Activated naive CD8-positive, alpha-beta T cell treated with anti-CD3 and anti-CD28 coated beads for 36 hours (primary cell): ENCODE data around the gene FRZB. TPM values are rescaled to one million over a fixed set of nuclear protein-coding genes. Genes with fewer than 3 reads are reported as not detected.

ENCODE experiments used
- DNase-seq: peaks from one replicate; pipeline ENCODE4 v3.0.0; 2021
- H3K27ac Mint-ChIP-seq: one replicate; pipeline ENCODE4 v1.8.0; 2022; ENCODE audit warnings: mild to moderate bottlenecking, moderate library complexity, mixed read lengths
- H3K27me3 Mint-ChIP-seq: one replicate; pipeline ENCODE4 v1.8.0; 2022; ENCODE audit warnings: mild to moderate bottlenecking, mixed read lengths
- H3K36me3 Mint-ChIP-seq: one replicate; pipeline ENCODE4 v1.8.0; 2021; ENCODE audit warnings: mild to moderate bottlenecking, mixed read lengths
- H3K4me1 Mint-ChIP-seq: one replicate; pipeline ENCODE4 v1.8.0; 2021; ENCODE audit warnings: mixed read lengths
- H3K4me3 Mint-ChIP-seq: one replicate; pipeline ENCODE4 v1.8.0; 2022; ENCODE audit warnings: mild to moderate bottlenecking, moderate library complexity, mixed read lengths
- H3K9me3 Mint-ChIP-seq: one replicate; pipeline ENCODE4 v1.8.0; 2022; ENCODE audit warnings: mixed read lengths
- total RNA-seq, 2 experiments: library from RNA; stranded (reverse); gene quantifications; one replicate each; pipeline ENCODE4 v1.2.3, GENCODE V29; 2021

The FRZB gene
- total RNA-seq, 2 experiments from 2014 or later = not detected

- H3K27me3 Mint-ChIP-seq = peaks cover 89% of the 10 kb centered on the region
- H3K4me1 Mint-ChIP-seq = peaks cover 10% of the 10 kb centered on the region
- no peaks in the 10 kb centered on the region for H3K36me3 Mint-ChIP-seq
- DNase-seq = no peak
- no peak overlapping the region for H3K27ac Mint-ChIP-seq
- H3K9me3 Mint-ChIP-seq = peaks cover 1% of the 10 kb centered on the region
- no peak overlapping the region for H3K4me3 Mint-ChIP-seq
Measured at GRCh38 chr2:182868054-182868796, 1.8 kb upstream of the FRZB start.

GRCh38 chr2:182867426-182868053 is 1.1 kb upstream of the FRZB start:
- Mint-ChIP-seq H3K36me3 (no peaks in the 10 kb centered on the region), H3K27ac (no peak overlapping the region), H3K4me3 (no peak overlapping the region), H3K9me3 (no peaks in the 10 kb centered on the region), H3K4me1 (peaks cover 10% of the 10 kb centered on the region), H3K27me3 (peaks cover 96% of the 10 kb centered on the region)
- no peak for DNase-seq

- Mint-ChIP-seq H3K4me3 (peak overlapping the region; percentile 44), H3K9me3 (no peaks in the 10 kb centered on the region), H3K27me3 (peaks cover 85% of the 10 kb centered on the region), H3K27ac (no peak overlapping the region), H3K4me1 (peaks cover 10% of the 10 kb centered on the region), H3K36me3 (no peaks in the 10 kb centered on the region)
- DNase-seq = peak; percentile 3
Measured at GRCh38 chr2:182866095-182866460, 359 bp downstream of the FRZB start.

- DNase-seq = no peak
- Mint-ChIP-seq H3K27me3 (peaks cover 75% of the 10 kb centered on the region), H3K27ac (no peak overlapping the region), H3K9me3 (no peaks in the 10 kb centered on the region), H3K4me1 (peaks cover 10% of the 10 kb centered on the region), H3K36me3 (no peaks in the 10 kb centered on the region), H3K4me3 (no peak overlapping the region)
Measured at GRCh38 chr2:182864949-182865570, 1.4 kb downstream of the FRZB start.

GRCh38 chr2:182863642-182864041 is 2.8 kb downstream of the FRZB start:
- Mint-ChIP-seq H3K4me3 (no peak overlapping the region), H3K4me1 (peaks cover 10% of the 10 kb centered on the region), H3K27me3 (peaks cover 61% of the 10 kb centered on the region), H3K27ac (no peak overlapping the region), H3K9me3 (no peaks in the 10 kb centered on the region), H3K36me3 (no peaks in the 10 kb centered on the region)
- no peak for DNase-seq

- no peaks in the 10 kb centered on the region for H3K36me3 Mint-ChIP-seq
- H3K27me3 Mint-ChIP-seq = peaks cover 49% of the 10 kb centered on the region
- DNase-seq = no peak
- H3K9me3 Mint-ChIP-seq = no peaks in the 10 kb centered on the region
- no peak overlapping the region for H3K27ac Mint-ChIP-seq
- no peak overlapping the region for H3K4me3 Mint-ChIP-seq
- peaks cover 10% of the 10 kb centered on the region for H3K4me1 Mint-ChIP-seq
Measured at GRCh38 chr2:182862091-182862490, 4.3 kb downstream of the FRZB start.

- Mint-ChIP-seq H3K4me1 (peaks cover 3% of the 10 kb centered on the region), H3K27me3 (peaks cover 49% of the 10 kb centered on the region), H3K27ac (no peak overlapping the region), H3K36me3 (no peaks in the 10 kb centered on the region), H3K9me3 (peaks cover 2% of the 10 kb centered on the region), H3K4me3 (no peak overlapping the region)
- DNase-seq = no peak
Measured at GRCh38 chr2:182860858-182861257, 5.6 kb downstream of the FRZB start.

- Mint-ChIP-seq H3K4me3 (no peak overlapping the region), H3K36me3 (no peaks in the 10 kb centered on the region), H3K27ac (no peak overlapping the region), H3K27me3 (peaks cover 42% of the 10 kb centered on the region), H3K9me3 (peaks cover 2% of the 10 kb centered on the region), H3K4me1 (no peaks in the 10 kb centered on the region)
- no peak for DNase-seq
Measured at GRCh38 chr2:182858671-182859070, 7.8 kb downstream of the FRZB start.

- peaks cover 38% of the 10 kb centered on the region for H3K27me3 Mint-ChIP-seq
- H3K9me3 Mint-ChIP-seq = peaks cover 2% of the 10 kb centered on the region
- H3K27ac Mint-ChIP-seq = no peak overlapping the region
- no peaks in the 10 kb centered on the region for H3K36me3 Mint-ChIP-seq
- H3K4me1 Mint-ChIP-seq = no peaks in the 10 kb centered on the region
- DNase-seq = no peak
- no peak overlapping the region for H3K4me3 Mint-ChIP-seq
Measured at GRCh38 chr2:182855376-182855775, 11.1 kb downstream of the FRZB start.

GRCh38 chr2:182854375-182855105 is 11.9 kb downstream of the FRZB start:
- Mint-ChIP-seq H3K36me3 (no peaks in the 10 kb centered on the region), H3K27ac (no peak overlapping the region), H3K9me3 (peaks cover 2% of the 10 kb centered on the region), H3K4me3 (no peak overlapping the region), H3K27me3 (peaks cover 38% of the 10 kb centered on the region), H3K4me1 (no peaks in the 10 kb centered on the region)
- no peak for DNase-seq

- Mint-ChIP-seq H3K27me3 (peaks cover 41% of the 10 kb centered on the region), H3K9me3 (peaks cover 2% of the 10 kb centered on the region), H3K36me3 (no peaks in the 10 kb centered on the region), H3K4me3 (no peak overlapping the region), H3K4me1 (no peaks in the 10 kb centered on the region), H3K27ac (no peak overlapping the region)
- no peak for DNase-seq
Measured at GRCh38 chr2:182852801-182853200, 13.6 kb downstream of the FRZB start.

- H3K4me3 Mint-ChIP-seq = no peak overlapping the region
- no peak for DNase-seq
- H3K9me3 Mint-ChIP-seq = peaks cover 2% of the 10 kb centered on the region
- no peaks in the 10 kb centered on the region for H3K36me3 Mint-ChIP-seq
- no peaks in the 10 kb centered on the region for H3K4me1 Mint-ChIP-seq
- peaks cover 39% of the 10 kb centered on the region for H3K27me3 Mint-ChIP-seq
- no peak overlapping the region for H3K27ac Mint-ChIP-seq
Measured at GRCh38 chr2:182852090-182852489, 14.3 kb downstream of the FRZB start.

- H3K4me1 Mint-ChIP-seq = no peaks in the 10 kb centered on the region
- peaks cover 37% of the 10 kb centered on the region for H3K27me3 Mint-ChIP-seq
- no peak overlapping the region for H3K4me3 Mint-ChIP-seq
- H3K9me3 Mint-ChIP-seq = no peaks in the 10 kb centered on the region
- H3K36me3 Mint-ChIP-seq = no peaks in the 10 kb centered on the region
- H3K27ac Mint-ChIP-seq = no peak overlapping the region
- no peak for DNase-seq
Measured at GRCh38 chr2:182845794-182846417, 20.5 kb downstream of the FRZB start.

GRCh38 chr2:182836451-182836850 is 30.0 kb downstream of the FRZB start:
- Mint-ChIP-seq H3K27ac (no peak overlapping the region), H3K27me3 (peaks cover 19% of the 10 kb centered on the region), H3K9me3 (no peaks in the 10 kb centered on the region), H3K36me3 (no peaks in the 10 kb centered on the region), H3K4me1 (no peaks in the 10 kb centered on the region), H3K4me3 (no peak overlapping the region)
- no peak for DNase-seq

GRCh38 chr2:182834293-182834692 is 32.1 kb downstream of the FRZB start:
- no peak overlapping the region for H3K4me3 Mint-ChIP-seq
- H3K9me3 Mint-ChIP-seq = no peaks in the 10 kb centered on the region
- no peak overlapping the region for H3K27ac Mint-ChIP-seq
- no peak for DNase-seq
- no peaks in the 10 kb centered on the region for H3K4me1 Mint-ChIP-seq
- peaks cover 22% of the 10 kb centered on the region for H3K27me3 Mint-ChIP-seq
- no peaks in the 10 kb centered on the region for H3K36me3 Mint-ChIP-seq
